Subcutaneous adipose tissue (tissue), 4 donors: ENCODE results near the gene PSEN1. TPM values are rescaled to one million over a fixed set of nuclear protein-coding genes. Genes with fewer than 3 reads are reported as not detected.

Source experiments
- total RNA-seq, 4 donors: library from RNA; depleted of rRNA; stranded (reverse); fragments of >200 nt; gene quantifications; one replicate each; pipeline ENCODE4 v1.1.0, GENCODE V29; 2016
- TF ChIP-seq, protein P1 (sequence below): fragments of 450-650 bp; IDR thresholded peaks from one replicate; pipeline ENCODE4 v1.5.1; 2016; ENCODE audit warnings: low read depth, mild to moderate bottlenecking, control low read depth, antibody characterized with exemption, moderate library complexity

Gene PSEN1
- total RNA-seq, 4 donors from 2014 or later = 58.4 to 87.5 (median 69.9) TPM

DNA sequence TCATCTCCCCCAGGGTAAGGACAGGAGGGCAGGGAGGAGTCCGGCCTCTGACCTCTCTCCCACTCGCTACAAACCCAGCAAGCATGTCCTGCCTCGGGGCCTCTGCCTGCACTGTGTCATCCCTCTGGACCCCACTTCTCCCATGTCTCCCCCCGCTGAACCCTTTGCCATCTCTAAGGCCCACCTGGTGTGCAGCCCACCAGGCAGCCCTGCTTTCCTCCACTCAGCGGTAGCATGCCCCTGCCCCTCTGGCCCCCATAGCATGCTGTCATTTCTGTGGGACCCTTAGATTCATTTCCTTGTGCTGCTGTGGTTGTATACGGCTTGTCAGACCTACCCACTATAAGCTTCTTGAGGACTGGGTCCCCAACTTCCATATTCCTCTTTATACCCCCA, 118.7 kb downstream of the PSEN1 start:
- TF ChIP-seq, protein P1, sequence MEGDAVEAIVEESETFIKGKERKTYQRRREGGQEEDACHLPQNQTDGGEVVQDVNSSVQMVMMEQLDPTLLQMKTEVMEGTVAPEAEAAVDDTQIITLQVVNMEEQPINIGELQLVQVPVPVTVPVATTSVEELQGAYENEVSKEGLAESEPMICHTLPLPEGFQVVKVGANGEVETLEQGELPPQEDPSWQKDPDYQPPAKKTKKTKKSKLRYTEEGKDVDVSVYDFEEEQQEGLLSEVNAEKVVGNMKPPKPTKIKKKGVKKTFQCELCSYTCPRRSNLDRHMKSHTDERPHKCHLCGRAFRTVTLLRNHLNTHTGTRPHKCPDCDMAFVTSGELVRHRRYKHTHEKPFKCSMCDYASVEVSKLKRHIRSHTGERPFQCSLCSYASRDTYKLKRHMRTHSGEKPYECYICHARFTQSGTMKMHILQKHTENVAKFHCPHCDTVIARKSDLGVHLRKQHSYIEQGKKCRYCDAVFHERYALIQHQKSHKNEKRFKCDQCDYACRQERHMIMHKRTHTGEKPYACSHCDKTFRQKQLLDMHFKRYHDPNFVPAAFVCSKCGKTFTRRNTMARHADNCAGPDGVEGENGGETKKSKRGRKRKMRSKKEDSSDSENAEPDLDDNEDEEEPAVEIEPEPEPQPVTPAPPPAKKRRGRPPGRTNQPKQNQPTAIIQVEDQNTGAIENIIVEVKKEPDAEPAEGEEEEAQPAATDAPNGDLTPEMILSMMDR = no peak

DNA sequence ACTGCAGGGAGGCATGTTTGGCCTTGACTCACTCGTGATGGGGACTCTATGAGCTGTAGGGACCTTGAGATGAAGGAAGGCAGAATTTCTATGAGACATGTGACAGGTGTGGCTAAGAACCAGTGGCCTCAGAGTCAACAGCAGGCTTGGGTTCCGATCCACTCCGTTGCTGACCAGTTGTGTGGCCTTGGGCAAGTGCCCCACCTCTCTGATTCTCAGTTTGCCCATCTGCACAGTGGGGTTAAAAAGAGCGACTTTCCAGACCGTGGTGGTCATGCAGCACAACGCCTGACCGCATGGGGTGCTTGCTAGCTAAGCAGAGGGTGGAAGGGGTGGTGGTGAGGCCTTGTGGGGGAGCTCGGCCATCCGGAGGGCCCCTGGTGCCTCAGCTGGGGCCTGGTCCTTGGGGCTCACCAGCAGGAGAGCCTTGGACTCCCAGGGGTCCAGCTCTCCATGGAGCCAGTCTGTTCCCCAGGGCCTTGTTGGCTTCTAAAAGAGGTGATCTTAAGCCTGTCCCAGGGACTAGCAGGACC, 119.5 kb downstream of the PSEN1 start:
- TF ChIP-seq, protein P1 = no peak

DNA sequence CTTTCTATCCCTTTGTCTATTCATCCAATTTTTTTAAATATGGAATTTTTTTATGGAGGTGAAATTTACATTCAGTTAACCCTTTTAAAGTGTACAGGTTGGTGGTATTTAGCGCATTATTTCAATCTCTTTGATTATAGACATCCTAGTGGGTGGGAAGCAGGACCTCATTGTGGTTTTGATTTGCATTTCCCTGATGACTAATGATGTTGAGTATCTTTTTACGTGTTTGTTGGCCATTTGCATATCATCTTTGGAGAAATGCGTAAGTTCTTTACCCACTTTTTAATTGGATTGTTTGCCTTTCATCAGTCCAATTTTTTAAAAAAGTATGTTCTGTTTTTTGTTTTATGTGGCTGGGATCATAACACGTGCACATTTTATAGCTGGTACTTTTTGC, 121.8 kb downstream of the PSEN1 start:
- TF ChIP-seq, protein P1 = no peak

DNA sequence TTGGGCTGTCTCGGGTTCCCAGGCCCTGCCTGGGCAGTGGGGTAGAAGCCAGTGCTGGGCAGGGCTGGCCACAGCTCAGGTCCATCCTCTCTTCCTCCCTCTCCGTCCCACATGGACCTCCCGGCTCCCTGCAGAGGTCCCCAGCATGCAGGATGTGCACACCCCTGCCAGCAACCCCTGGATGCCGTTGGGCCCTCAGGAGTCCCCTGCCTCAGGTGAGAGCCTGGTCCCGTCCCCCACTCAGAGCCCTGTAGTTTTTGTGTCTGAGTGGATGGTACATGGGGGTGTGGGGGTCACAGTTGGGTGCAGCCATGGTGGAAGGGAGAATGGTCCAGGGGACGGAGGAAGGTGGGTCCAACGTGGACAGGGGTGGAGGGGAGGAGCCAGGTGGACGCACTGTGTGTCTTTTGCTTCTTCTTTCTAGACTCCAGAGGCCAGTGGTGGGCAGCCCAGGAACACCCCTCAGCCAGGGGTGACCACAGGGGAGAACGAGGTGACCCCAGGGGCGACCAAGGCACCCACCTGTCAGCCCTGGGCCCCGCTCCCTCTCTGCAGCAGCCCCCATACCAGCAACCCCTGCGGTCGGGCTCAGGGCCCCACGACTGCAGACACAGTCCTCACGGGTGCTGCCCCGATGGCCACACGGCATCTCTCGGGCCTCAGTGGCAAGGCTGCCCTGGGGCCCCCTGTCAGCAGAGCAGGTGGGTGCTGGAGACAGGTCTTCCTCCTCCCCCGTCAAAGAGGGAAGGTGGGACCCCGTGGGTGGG, 122.7 kb downstream of the PSEN1 start:
- TF ChIP-seq, protein P1 = no peak

DNA sequence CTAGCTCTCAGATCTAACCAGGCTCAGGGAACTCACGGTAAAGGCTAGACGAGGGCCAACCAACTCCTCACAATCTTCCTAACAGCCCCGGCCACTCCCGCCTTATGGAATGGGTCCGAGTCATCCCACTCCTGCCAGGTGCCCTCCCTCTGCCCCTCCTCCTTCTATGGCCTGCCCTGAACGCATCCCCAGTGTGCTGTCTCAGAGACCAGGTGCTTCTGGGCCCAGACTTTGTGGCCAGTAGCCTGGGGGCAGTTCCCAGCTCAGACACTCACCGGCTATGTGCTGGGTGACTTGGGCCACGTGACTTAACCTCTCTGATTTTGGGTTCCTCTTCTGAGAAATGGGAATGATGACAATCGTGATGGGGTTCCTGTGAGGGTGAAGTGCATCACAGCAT, 123.5 kb downstream of the PSEN1 start:
- TF ChIP-seq, protein P1 = no peak

DNA sequence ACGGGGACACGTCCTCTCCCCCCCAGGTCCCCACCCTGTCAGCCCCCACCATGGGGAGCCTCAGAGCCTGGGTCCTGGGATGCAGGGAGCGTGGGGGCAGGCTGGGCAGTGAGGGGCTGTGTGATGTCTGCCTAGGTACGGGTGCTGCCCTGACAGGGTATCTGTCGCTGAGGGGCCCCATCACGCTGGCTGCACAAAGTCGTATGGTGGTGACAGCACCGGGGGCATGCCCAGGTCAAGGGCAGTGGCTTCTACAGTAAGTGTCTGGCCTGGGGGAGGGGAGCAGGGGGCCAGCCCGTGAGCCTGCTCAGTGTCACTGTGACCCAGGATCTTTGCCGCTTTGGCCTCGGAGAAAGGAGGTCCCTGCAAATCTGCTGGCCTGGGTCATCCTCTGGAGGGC, 124.3 kb downstream of the PSEN1 start:
- TF ChIP-seq, protein P1 = no peak

DNA sequence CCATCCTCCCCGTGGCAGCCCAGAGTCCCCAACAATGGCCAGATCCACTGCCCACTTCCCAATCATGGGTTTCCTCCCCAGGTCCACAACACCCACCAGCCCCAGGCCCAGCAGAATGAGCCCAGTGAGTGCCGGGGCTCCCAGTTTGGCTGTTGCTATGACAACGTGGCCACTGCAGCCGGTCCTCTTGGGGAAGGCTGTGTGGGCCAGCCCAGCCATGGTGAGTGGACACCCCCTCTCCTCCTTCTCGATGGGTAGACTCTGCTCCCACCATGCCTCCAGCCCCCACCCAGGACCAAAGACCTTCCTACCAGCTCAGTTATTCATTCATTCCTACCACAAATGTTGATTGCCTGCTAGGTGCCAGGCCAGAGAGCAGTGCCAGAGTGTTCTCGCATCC, 124.8 kb downstream of the PSEN1 start:
- TF ChIP-seq, protein P1 = no peak
